ENCODE data around the gene TMEM171. TPM values are rescaled to one million over a fixed set of nuclear protein-coding genes. Genes with fewer than 3 reads are reported as not detected.

Gene TMEM171
- total and polyA plus RNA-seq, 2 experiments from 2014 or later, result 1.9 to 2.9 TPM

DNA sequence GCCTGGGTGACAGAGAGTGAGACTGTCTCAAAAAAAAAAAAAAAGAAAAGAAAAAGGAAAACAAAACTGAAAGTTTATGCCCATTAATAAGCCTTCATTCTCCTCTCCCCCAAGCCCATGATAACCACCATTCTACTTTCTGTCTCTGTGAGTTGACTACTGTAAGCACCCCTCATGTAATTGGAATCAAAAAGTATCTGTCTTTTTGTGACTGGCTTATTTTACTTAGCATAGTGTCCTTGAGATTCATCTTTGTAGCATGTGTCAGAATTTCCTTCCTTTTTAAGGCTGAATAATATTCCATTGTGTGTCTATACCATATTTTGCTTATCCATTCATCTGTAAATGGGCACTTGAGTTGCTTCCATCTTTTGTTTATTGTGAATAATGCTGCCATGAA is 14.0 kb upstream of the TMEM171 start (continued):
- TF ChIP-seq, protein P1, sequence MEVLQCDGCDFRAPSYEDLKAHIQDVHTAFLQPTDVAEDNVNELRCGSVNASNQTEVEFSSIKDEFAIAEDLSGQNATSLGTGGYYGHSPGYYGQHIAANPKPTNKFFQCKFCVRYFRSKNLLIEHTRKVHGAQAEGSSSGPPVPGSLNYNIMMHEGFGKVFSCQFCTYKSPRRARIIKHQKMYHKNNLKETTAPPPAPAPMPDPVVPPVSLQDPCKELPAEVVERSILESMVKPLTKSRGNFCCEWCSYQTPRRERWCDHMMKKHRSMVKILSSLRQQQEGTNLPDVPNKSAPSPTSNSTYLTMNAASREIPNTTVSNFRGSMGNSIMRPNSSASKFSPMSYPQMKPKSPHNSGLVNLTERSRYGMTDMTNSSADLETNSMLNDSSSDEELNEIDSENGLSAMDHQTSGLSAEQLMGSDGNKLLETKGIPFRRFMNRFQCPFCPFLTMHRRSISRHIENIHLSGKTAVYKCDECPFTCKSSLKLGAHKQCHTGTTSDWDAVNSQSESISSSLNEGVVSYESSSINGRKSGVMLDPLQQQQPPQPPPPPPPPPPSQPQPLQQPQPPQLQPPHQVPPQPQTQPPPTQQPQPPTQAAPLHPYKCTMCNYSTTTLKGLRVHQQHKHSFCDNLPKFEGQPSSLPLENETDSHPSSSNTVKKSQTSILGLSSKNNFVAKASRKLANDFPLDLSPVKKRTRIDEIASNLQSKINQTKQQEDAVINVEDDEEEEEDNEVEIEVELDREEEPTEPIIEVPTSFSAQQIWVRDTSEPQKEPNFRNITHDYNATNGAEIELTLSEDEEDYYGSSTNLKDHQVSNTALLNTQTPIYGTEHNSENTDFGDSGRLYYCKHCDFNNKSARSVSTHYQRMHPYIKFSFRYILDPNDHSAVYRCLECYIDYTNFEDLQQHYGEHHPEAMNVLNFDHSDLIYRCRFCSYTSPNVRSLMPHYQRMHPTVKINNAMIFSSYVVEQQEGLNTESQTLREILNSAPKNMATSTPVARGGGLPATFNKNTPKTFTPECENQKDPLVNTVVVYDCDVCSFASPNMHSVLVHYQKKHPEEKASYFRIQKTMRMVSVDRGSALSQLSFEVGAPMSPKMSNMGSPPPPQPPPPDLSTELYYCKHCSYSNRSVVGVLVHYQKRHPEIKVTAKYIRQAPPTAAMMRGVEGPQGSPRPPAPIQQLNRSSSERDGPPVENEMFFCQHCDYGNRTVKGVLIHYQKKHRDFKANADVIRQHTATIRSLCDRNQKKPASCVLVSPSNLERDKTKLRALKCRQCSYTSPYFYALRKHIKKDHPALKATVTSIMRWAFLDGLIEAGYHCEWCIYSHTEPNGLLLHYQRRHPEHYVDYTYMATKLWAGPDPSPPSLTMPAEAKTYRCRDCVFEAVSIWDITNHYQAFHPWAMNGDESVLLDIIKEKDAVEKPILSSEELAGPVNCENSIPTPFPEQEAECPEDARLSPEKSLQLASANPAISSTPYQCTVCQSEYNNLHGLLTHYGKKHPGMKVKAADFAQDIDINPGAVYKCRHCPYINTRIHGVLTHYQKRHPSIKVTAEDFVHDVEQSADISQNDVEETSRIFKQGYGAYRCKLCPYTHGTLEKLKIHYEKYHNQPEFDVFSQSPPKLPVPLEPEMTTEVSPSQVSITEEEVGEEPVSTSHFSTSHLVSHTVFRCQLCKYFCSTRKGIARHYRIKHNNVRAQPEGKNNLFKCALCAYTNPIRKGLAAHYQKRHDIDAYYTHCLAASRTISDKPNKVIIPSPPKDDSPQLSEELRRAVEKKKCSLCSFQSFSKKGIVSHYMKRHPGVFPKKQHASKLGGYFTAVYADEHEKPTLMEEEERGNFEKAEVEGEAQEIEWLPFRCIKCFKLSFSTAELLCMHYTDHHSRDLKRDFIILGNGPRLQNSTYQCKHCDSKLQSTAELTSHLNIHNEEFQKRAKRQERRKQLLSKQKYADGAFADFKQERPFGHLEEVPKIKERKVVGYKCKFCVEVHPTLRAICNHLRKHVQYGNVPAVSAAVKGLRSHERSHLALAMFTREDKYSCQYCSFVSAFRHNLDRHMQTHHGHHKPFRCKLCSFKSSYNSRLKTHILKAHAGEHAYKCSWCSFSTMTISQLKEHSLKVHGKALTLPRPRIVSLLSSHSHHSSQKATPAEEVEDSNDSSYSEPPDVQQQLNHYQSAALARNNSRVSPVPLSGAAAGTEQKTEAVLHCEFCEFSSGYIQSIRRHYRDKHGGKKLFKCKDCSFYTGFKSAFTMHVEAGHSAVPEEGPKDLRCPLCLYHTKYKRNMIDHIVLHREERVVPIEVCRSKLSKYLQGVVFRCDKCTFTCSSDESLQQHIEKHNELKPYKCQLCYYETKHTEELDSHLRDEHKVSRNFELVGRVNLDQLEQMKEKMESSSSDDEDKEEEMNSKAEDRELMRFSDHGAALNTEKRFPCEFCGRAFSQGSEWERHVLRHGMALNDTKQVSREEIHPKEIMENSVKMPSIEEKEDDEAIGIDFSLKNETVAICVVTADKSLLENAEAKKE (CRISPR knock-in tag; IDR thresholded peaks at IDR 0.05), result no peak
- TF ChIP-seq, protein P2, sequence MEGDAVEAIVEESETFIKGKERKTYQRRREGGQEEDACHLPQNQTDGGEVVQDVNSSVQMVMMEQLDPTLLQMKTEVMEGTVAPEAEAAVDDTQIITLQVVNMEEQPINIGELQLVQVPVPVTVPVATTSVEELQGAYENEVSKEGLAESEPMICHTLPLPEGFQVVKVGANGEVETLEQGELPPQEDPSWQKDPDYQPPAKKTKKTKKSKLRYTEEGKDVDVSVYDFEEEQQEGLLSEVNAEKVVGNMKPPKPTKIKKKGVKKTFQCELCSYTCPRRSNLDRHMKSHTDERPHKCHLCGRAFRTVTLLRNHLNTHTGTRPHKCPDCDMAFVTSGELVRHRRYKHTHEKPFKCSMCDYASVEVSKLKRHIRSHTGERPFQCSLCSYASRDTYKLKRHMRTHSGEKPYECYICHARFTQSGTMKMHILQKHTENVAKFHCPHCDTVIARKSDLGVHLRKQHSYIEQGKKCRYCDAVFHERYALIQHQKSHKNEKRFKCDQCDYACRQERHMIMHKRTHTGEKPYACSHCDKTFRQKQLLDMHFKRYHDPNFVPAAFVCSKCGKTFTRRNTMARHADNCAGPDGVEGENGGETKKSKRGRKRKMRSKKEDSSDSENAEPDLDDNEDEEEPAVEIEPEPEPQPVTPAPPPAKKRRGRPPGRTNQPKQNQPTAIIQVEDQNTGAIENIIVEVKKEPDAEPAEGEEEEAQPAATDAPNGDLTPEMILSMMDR (conservative IDR thresholded peaks at IDR 0.05; ENCODE audit: low read depth in 2 of 2), result no peak
- no peak for TF ChIP-seq ZNF114 (CRISPR knock-in tag; IDR thresholded peaks at IDR 0.05)
- TF ChIP-seq EZH2 (IDR thresholded peaks at IDR 0.05; ENCODE audit: low read depth, unreplicated experiment), result no peak
- no peak for TF ChIP-seq JUNB (IDR thresholded peaks at IDR 0.05; ENCODE audit: unreplicated experiment)
- no peak for TF ChIP-seq EZH2phosphoT487 (IDR thresholded peaks at IDR 0.05; ENCODE audit: unreplicated experiment)

DNA sequence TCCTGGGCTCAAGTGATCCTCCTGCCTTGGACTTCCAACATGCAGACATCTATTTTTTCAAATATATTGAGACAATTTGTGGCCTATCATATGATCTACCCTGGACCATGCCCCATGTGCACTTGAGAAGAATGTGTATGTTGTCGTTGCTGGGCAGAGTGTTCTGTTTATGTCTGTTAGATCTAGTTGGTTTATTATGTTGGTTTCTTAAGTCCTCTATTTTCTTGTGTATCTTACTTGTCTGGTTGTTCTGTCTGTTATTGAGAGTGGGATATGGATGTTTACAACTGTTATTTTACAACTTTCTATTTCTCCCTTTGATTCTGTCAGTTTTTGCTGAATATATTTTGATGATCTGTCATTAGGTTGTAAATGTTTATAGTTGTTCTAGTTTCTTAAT is 10.2 kb upstream of the TMEM171 start:
- Histone ChIP-seq H3K9me2 (ENCODE audit: insufficient read depth) (0 out of 2 replicates have a peak, but pooled peaks cover 3% of the 10 kb centered on the region), H4K20me1 (replicated peaks; ENCODE audit: insufficient read depth) (no peaks in the 10 kb centered on the region), H3K27ac (ENCODE audit: low read depth) (no peak overlapping the region), H3F3A (replicated peaks; ENCODE audit: low read depth) (no peaks in the 10 kb centered on the region), H3K4me3 (no peak overlapping the region), H3K79me2 (replicated peaks; ENCODE audit: insufficient read depth) (no peaks in the 10 kb centered on the region), H3K4me1 (ENCODE audit: insufficient read depth) (0 out of 2 replicates have a peak, but pooled peaks cover 5% of the 10 kb centered on the region), H3K4me2 (no peak overlapping the region), H3K27me3 (ENCODE audit: insufficient read depth) (no peaks in the 10 kb centered on the region), H3K36me3 (ENCODE audit: insufficient read depth) (no peaks in the 10 kb centered on the region), H2AFZ (no peak overlapping the region)
- no peak overlapping the region for H3K4me3 Mint-ChIP-seq
- peaks cover 6% of the 10 kb centered on the region; the same call in 1 of the 3 replicates for H3K9me3 Mint-ChIP-seq
- H3K36me3 Mint-ChIP-seq (ENCODE audit: low read depth), result no peaks in the 10 kb centered on the region; the same call in 2 of the 3 replicates
- H3K4me1 Mint-ChIP-seq, result peaks cover 5% of the 10 kb centered on the region; the same call in 2 of the 3 replicates
- H3K27ac Mint-ChIP-seq, result no peak overlapping the region
- ATAC-seq (no peak), DNase-seq (ENCODE audit: low spot score) (no peak)
- no peaks in the 10 kb centered on the region for H3K27me3 Mint-ChIP-seq (ENCODE audit: insufficient read depth, low read depth, poor library complexity)
- TF ChIP-seq, protein P2 (conservative IDR thresholded peaks at IDR 0.05; ENCODE audit: low read depth in 2 of 2), result no peak
